Activated CD8-positive, alpha-beta T cell treated with anti-CD3 and anti-CD28 coated beads for 36 hours (primary cell): Measurements from ENCODE around the gene TMEM178B. TPM values are rescaled to one million over a fixed set of nuclear protein-coding genes. Genes with fewer than 3 reads are reported as not detected.

Experiments used
- ATAC-seq: fragments of 200-7000 bp; cut with Tn5 transposase; one replicate; pipeline ENCODE4 v1.10.0; 2021; ENCODE audit warnings: mild to moderate bottlenecking, moderate library complexity
- CTCF ChIA-PET: fragments of 350-600 bp; sonication (Branson Sonifier 250); formaldehyde crosslinking; loops from one replicate; lab custom pipeline; 2021; ENCODE audit warnings: antibody characterized with exemption; lab: Charles Lee
- POLR2A ChIA-PET: fragments of 350-600 bp; sonication (Branson Sonifier 250); formaldehyde crosslinking; loops from one replicate; lab custom pipeline; 2021; ENCODE audit warnings: antibody characterized with exemption; lab: Charles Lee
- DNase-seq: peaks from one replicate; pipeline ENCODE4 v3.0.0-alpha.2; 2020
- H3K27ac Mint-ChIP-seq: one replicate; pipeline ENCODE4 v1.8.0; 2021; ENCODE audit warnings: mild to moderate bottlenecking, mixed read lengths
- H3K27me3 Mint-ChIP-seq: one replicate; pipeline ENCODE4 v1.8.0; 2021; ENCODE audit warnings: mixed read lengths
- H3K36me3 Mint-ChIP-seq: one replicate; pipeline ENCODE4 v1.8.0; 2021; ENCODE audit warnings: low read depth, mixed read lengths
- H3K4me1 Mint-ChIP-seq: one replicate; pipeline ENCODE4 v1.8.0; 2021; ENCODE audit warnings: low read depth, mixed read lengths
- H3K4me3 Mint-ChIP-seq: one replicate; pipeline ENCODE4 v1.8.0; 2021; ENCODE audit warnings: mild to moderate bottlenecking, moderate library complexity, mixed read lengths
- H3K9me3 Mint-ChIP-seq: one replicate; pipeline ENCODE4 v1.8.0; 2021; ENCODE audit warnings: mixed read lengths
- intact Hi-C: fragments of 100-400 bp; cut with micrococcal nuclease; formaldehyde crosslinking; loops from one replicate; pipeline ENCODE4 v1.10.0; 2022
- total RNA-seq, 2 experiments: library from RNA; stranded (reverse); gene quantifications; one replicate each; pipeline ENCODE4 v1.2.3, GENCODE V29; 2021
- TF ChIP-seq, protein P1 (sequence below): fragments of 200-600 bp; IDR thresholded peaks from one replicate; pipeline ENCODE4 v1.8.0; 2022; ENCODE audit warnings: antibody characterized with exemption, mild to moderate bottlenecking

The TMEM178B gene
- total RNA-seq, 2 experiments from 2014 or later = 0.34 to 1.1 TPM

DNA sequence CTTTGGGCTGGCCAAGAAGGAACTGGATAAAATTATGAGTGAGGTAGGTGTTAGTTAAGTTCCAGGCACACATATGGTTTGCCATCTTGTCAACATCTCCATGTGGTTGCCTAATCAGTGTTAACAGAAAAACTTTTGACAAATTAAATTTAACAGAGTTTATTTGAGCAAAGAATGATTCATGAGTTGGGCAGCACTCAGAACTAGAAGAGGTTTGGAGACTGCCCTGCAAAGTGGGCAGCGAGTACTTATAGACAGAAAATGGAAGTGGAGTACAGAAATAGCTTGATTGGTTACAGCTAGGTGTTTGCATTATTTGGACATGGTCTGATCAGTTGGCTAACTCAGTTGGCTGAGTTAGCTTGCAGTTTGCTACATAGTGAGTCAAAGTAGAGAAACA, 439.9 kb downstream of the TMEM178B start:
- H3K4me1 Mint-ChIP-seq = peaks cover 13% of the 10 kb centered on the region
- ATAC-seq (no peak), DNase-seq (no peak)
- TF ChIP-seq, protein P1, sequence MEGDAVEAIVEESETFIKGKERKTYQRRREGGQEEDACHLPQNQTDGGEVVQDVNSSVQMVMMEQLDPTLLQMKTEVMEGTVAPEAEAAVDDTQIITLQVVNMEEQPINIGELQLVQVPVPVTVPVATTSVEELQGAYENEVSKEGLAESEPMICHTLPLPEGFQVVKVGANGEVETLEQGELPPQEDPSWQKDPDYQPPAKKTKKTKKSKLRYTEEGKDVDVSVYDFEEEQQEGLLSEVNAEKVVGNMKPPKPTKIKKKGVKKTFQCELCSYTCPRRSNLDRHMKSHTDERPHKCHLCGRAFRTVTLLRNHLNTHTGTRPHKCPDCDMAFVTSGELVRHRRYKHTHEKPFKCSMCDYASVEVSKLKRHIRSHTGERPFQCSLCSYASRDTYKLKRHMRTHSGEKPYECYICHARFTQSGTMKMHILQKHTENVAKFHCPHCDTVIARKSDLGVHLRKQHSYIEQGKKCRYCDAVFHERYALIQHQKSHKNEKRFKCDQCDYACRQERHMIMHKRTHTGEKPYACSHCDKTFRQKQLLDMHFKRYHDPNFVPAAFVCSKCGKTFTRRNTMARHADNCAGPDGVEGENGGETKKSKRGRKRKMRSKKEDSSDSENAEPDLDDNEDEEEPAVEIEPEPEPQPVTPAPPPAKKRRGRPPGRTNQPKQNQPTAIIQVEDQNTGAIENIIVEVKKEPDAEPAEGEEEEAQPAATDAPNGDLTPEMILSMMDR = no peak
- H3K9me3 Mint-ChIP-seq = peaks cover 3% of the 10 kb centered on the region
- no peak overlapping the region for H3K27ac Mint-ChIP-seq
- H3K36me3 Mint-ChIP-seq = no peaks in the 10 kb centered on the region
- no peak overlapping the region for H3K4me3 Mint-ChIP-seq
- intact Hi-C loops = no loop called here
- peaks cover 54% of the 10 kb centered on the region for H3K27me3 Mint-ChIP-seq
- ChIA-PET POLR2A (interaction anchor here (0.6 kb wide), 1 partner anchor 433 kb away, joined by 3 read pairs; no protein-coding TSS in a partner anchor), CTCF (interaction anchor here (1.2 kb wide), 1 partner anchor 15 kb away, joined by 3 read pairs; no protein-coding TSS in a partner anchor)

DNA sequence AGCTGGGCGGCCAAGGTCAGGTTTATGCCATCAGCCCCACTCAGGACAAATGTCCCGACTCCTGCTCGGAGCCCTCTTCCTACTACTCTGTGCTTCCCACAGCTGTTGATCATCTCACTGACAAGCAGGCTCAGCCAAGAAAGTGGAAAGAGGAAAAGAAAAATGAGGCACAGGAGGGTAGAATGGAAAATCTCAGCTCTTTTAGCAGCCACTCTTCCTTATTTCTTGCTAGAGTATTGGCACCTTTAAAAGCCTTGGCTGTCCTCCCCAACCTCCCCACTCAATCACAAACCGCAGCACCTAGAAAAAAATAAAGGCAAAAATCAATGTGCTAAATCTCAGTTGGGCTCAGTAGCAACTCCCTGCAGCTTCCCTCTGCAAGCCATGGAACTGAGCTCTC, 442.1 kb downstream of the TMEM178B start:
- no peaks in the 10 kb centered on the region for H3K36me3 Mint-ChIP-seq
- peaks cover 48% of the 10 kb centered on the region for H3K27me3 Mint-ChIP-seq
- CTCF ChIA-PET = interaction anchor here (2.4 kb wide), 1 partner anchor 18 kb away, joined by 7 read pairs; no protein-coding TSS in a partner anchor
- no peak overlapping the region for H3K27ac Mint-ChIP-seq
- no peak overlapping the region for H3K4me3 Mint-ChIP-seq
- no peak for ATAC-seq
- intact Hi-C loops = no loop called here
- peaks cover 3% of the 10 kb centered on the region for H3K9me3 Mint-ChIP-seq
- DNase-seq = no peak
- POLR2A ChIA-PET = no interaction called here
- H3K4me1 Mint-ChIP-seq = peaks cover 11% of the 10 kb centered on the region
- TF ChIP-seq, protein P1 = no peak

GRCh38 chr7:141519623-141520022, 445.8 kb downstream of the TMEM178B start:
- no peaks in the 10 kb centered on the region for H3K4me1 Mint-ChIP-seq
- intact Hi-C loops = no loop called here
- no peaks in the 10 kb centered on the region for H3K36me3 Mint-ChIP-seq
- no peak for ATAC-seq
- TF ChIP-seq, protein P1 = no peak
- no peak overlapping the region for H3K27ac Mint-ChIP-seq
- H3K9me3 Mint-ChIP-seq = no peaks in the 10 kb centered on the region
- POLR2A ChIA-PET = no interaction called here
- H3K4me3 Mint-ChIP-seq = no peak overlapping the region
- no peak for DNase-seq
- CTCF ChIA-PET = interaction anchor here (1.4 to 2.6 kb wide), 2 partner anchors 9 to 14 kb away, joined by 5 to 11 read pairs; no protein-coding TSS in a partner anchor
- peaks cover 25% of the 10 kb centered on the region for H3K27me3 Mint-ChIP-seq

GRCh38 chr7:141522657-141523342, 448.9 kb downstream of the TMEM178B start:
- ChIA-PET CTCF (interaction anchor here (1.4 kb wide), 1 partner anchor 11 kb away, joined by 7 read pairs; no protein-coding TSS in a partner anchor), POLR2A (no interaction called here)
- DNase-seq (no peak), ATAC-seq (no peak)
- intact Hi-C loops = no loop called here
- TF ChIP-seq, protein P1 = no peak
- Mint-ChIP-seq H3K4me1 (no peaks in the 10 kb centered on the region), H3K27ac (no peak overlapping the region), H3K36me3 (no peaks in the 10 kb centered on the region), H3K9me3 (no peaks in the 10 kb centered on the region), H3K27me3 (peaks cover 16% of the 10 kb centered on the region), H3K4me3 (no peak overlapping the region)

GRCh38 chr7:141525973-141526514, 452.2 kb downstream of the TMEM178B start:
- ChIA-PET POLR2A (interaction anchor here (0.7 to 0.9 kb wide), 2 partner anchors 31 to 95 kb away, joined by 3 read pairs; no protein-coding TSS in a partner anchor), CTCF (no interaction called here)
- Mint-ChIP-seq H3K9me3 (no peaks in the 10 kb centered on the region), H3K27me3 (peaks cover 16% of the 10 kb centered on the region), H3K4me3 (no peak overlapping the region), H3K27ac (no peak overlapping the region), H3K4me1 (no peaks in the 10 kb centered on the region), H3K36me3 (no peaks in the 10 kb centered on the region)
- DNase-seq (no peak), ATAC-seq (no peak)
- intact Hi-C loops = no loop called here
- TF ChIP-seq, protein P1 = no peak
